GM23338 (cell line): ENCODE data around the gene TSPOAP1. TPM values are rescaled to one million over a fixed set of nuclear protein-coding genes. Genes with fewer than 3 reads are reported as not detected.

ENCODE experiments used
- ATAC-seq: fragments of 200-7000 bp; cut with Tn5 transposase; 3 replicates; pipeline ENCODE4 v1.9.1; 2020
- DNase-seq: peaks from one replicate; pipeline ENCODE4 v3.0.0-alpha.2; 2015; ENCODE audit warnings: low spot score
- H2AFZ ChIP-seq: fragments of 200-600 bp; sonication (generic); 2 replicates; pipeline ENCODE4 v1.8.0; 2016; ENCODE audit warnings: antibody characterized with exemption, mild to moderate bottlenecking, moderate library complexity
- H3F3A ChIP-seq: fragments of 200-600 bp; sonication (generic); replicated peaks from 2 replicates; pipeline ENCODE4 v1.8.0; 2017; ENCODE audit warnings: antibody characterized with exemption, mixed run types, low read depth
- H3K27ac ChIP-seq: fragments of 200-600 bp; sonication (generic); 2 replicates; pipeline ENCODE4 v1.6.1; 2016; ENCODE audit warnings: low read depth
- H3K27me3 ChIP-seq: fragments of 200-600 bp; sonication (generic); 2 replicates; pipeline ENCODE4 v1.8.0; 2016; ENCODE audit warnings: mild to moderate bottlenecking, mixed run types, moderate library complexity; ENCODE audit not compliant: insufficient read depth
- H3K36me3 ChIP-seq: fragments of 200-600 bp; sonication (generic); 2 replicates; pipeline ENCODE4 v1.8.0; 2016; ENCODE audit warnings: mild to moderate bottlenecking; ENCODE audit not compliant: insufficient read depth
- H3K4me1 ChIP-seq: fragments of 200-600 bp; sonication (generic); 2 replicates; pipeline ENCODE4 v1.8.0; 2016; ENCODE audit warnings: mild to moderate bottlenecking, moderate library complexity; ENCODE audit not compliant: insufficient read depth
- H3K4me2 ChIP-seq: fragments of 200-600 bp; sonication (generic); 2 replicates; pipeline ENCODE4 v1.7.1; 2017; ENCODE audit warnings: mixed run types
- H3K4me3 ChIP-seq: fragments of 200-600 bp; sonication (generic); 2 replicates; pipeline ENCODE4 v1.6.1; 2016; ENCODE audit warnings: mixed run types
- H3K79me2 ChIP-seq: fragments of 200-600 bp; sonication (generic); replicated peaks from 2 replicates; pipeline ENCODE4 v1.8.0; 2017; ENCODE audit warnings: mild to moderate bottlenecking; ENCODE audit not compliant: insufficient read depth
- H3K9me2 ChIP-seq: fragments of 200-600 bp; sonication (generic); 2 replicates; pipeline ENCODE4 v1.8.0; 2017; ENCODE audit not compliant: insufficient read depth
- H4K20me1 ChIP-seq: fragments of 200-600 bp; sonication (generic); replicated peaks from 2 replicates; pipeline ENCODE4 v1.8.0; 2017; ENCODE audit warnings: mild to moderate bottlenecking; ENCODE audit not compliant: insufficient read depth
- H3K27ac Mint-ChIP-seq: 2 replicates; pipeline ENCODE4 v1.8.0; 2020; ENCODE audit warnings: inconsistent platforms, mild to moderate bottlenecking, moderate library complexity, mixed read lengths
- H3K27me3 Mint-ChIP-seq: 3 replicates; pipeline ENCODE4 v1.8.0; 2022; ENCODE audit warnings: low read depth, mild to moderate bottlenecking, moderate library complexity, mixed read lengths, inconsistent platforms; ENCODE audit not compliant: insufficient read depth, poor library complexity
- H3K36me3 Mint-ChIP-seq: 3 replicates; pipeline ENCODE4 v1.8.0; 2021; ENCODE audit warnings: low read depth, mild to moderate bottlenecking, inconsistent platforms, moderate library complexity, mixed read lengths
- H3K4me1 Mint-ChIP-seq: 3 replicates; pipeline ENCODE4 v1.8.0; 2020; ENCODE audit warnings: mild to moderate bottlenecking, inconsistent platforms, mixed read lengths
- H3K4me3 Mint-ChIP-seq: 3 replicates; pipeline ENCODE4 v1.8.0; 2021; ENCODE audit warnings: moderate library complexity, mild to moderate bottlenecking, inconsistent platforms, mixed read lengths
- H3K9me3 Mint-ChIP-seq: 3 replicates; pipeline ENCODE4 v1.8.0; 2020; ENCODE audit warnings: moderate library complexity, mild to moderate bottlenecking, inconsistent platforms, mixed read lengths
- CREB1 ChIP-seq: fragments of 250-450 bp; sonication (Bioruptor Pico); IDR thresholded peaks from 2 replicates; pipeline ENCODE4 v1.5.0; 2020; ENCODE audit warnings: low read depth, mild to moderate bottlenecking, moderate library complexity
- CTCF ChIP-seq, 2 experiments: fragments of 200-600 bp in 1 of 2; sonication (generic) in 1 of 2; conservative IDR thresholded peaks; 2 replicates each; pipeline versions ENCODE4 v1.5.1 to v1.6.1; 2016 to 2017; ENCODE audit warnings: antibody characterized with exemption in 2 of 2, low read depth in 2 of 2, mild to moderate bottlenecking in 2 of 2, moderate library complexity in 1 of 2
- EZH2 ChIP-seq: fragments of 200-600 bp; sonication (generic); IDR thresholded peaks from one replicate; pipeline ENCODE4 v1.8.0; 2017; ENCODE audit warnings: antibody characterized with exemption, mild to moderate bottlenecking, low read depth; ENCODE audit not compliant: unreplicated experiment
- EZH2phosphoT487 ChIP-seq: fragments of 200-600 bp; sonication (generic); IDR thresholded peaks from one replicate; pipeline ENCODE4 v1.8.1; 2018; ENCODE audit warnings: antibody characterized with exemption; ENCODE audit not compliant: unreplicated experiment
- REST ChIP-seq: IDR thresholded peaks from one replicate; pipeline ENCODE4 v1.6.1; 2018; ENCODE audit warnings: antibody characterized with exemption; ENCODE audit not compliant: unreplicated experiment
- ZNF114 ChIP-seq: fragments of 250-450 bp; sonication (Bioruptor Pico); IDR thresholded peaks from 2 replicates; pipeline ENCODE4 v1.5.0; 2020; ENCODE audit warnings: mild to moderate bottlenecking, moderate library complexity
- ZNF462 ChIP-seq: fragments of 250-450 bp; sonication (Bioruptor Pico); IDR thresholded peaks from 2 replicates; pipeline ENCODE4 v1.5.0; 2020; ENCODE audit warnings: mild to moderate bottlenecking, moderate library complexity
- polyA plus RNA-seq: library from polyadenylated mRNA; unstranded; fragments of >200 nt; fragmentation: Nextera tagmentation; extraction: Ambion mirVana; gene quantifications from 2 replicates; pipeline ENCODE4 v1.2.1, GENCODE V29; 2016
- total RNA-seq: library from RNA; depleted of rRNA; stranded (reverse); fragments of >200 nt; shearing (Covaris generic); gene quantifications from 2 replicates; pipeline ENCODE4 v1.2.3, GENCODE V29; 2014

TSPOAP1 gene
- total and polyA plus RNA-seq, 2 experiments from 2014 or later: 7.3 to 11.8 TPM

GRCh38 chr17:58304750-58305486, 23.7 kb downstream of the TSPOAP1 start:
- H3F3A ChIP-seq: no peaks in the 10 kb centered on the region
- no peaks in the 10 kb centered on the region for H3K9me3 Mint-ChIP-seq
- H3K4me2 ChIP-seq: no peak overlapping the region
- H3K27me3 ChIP-seq: no peaks in the 10 kb centered on the region
- H3K79me2 ChIP-seq: no peaks in the 10 kb centered on the region
- H3K36me3 ChIP-seq: no peaks in the 10 kb centered on the region
- H3K9me2 ChIP-seq: no peaks in the 10 kb centered on the region
- TF ChIP-seq EZH2phosphoT487 (no peak), REST (no peak), ZNF114 (CRISPR knock-in tag) (no peak), EZH2 (no peak), CREB1 (CRISPR knock-in tag) (no peak)
- no peak overlapping the region for H3K27ac Mint-ChIP-seq
- DNase-seq (no peak), ATAC-seq (no peak)
- H3K27me3 Mint-ChIP-seq: peaks cover 5% of the 10 kb centered on the region
- peaks cover 13% of the 10 kb centered on the region for H3K4me1 ChIP-seq
- H4K20me1 ChIP-seq: no peaks in the 10 kb centered on the region
- H3K4me1 Mint-ChIP-seq: peaks cover 33% of the 10 kb centered on the region
- no peak overlapping the region for H3K27ac ChIP-seq
- H2AFZ ChIP-seq: peak overlapping the region; percentile 97
- no peak overlapping the region for H3K4me3 ChIP-seq
- no peak overlapping the region for H3K4me3 Mint-ChIP-seq
- H3K36me3 Mint-ChIP-seq: no peaks in the 10 kb centered on the region

- Histone ChIP-seq H3K4me3 (no peak overlapping the region), H4K20me1 (no peaks in the 10 kb centered on the region), H3K27ac (no peak overlapping the region), H3K4me2 (no peak overlapping the region), H3K9me2 (no peaks in the 10 kb centered on the region), H3K4me1 (peaks cover 13% of the 10 kb centered on the region), H3F3A (no peaks in the 10 kb centered on the region), H3K79me2 (no peaks in the 10 kb centered on the region), H2AFZ (peak overlapping the region; percentile 97), H3K27me3 (no peaks in the 10 kb centered on the region), H3K36me3 (no peaks in the 10 kb centered on the region)
- Mint-ChIP-seq H3K4me1 (peaks cover 31% of the 10 kb centered on the region), H3K27ac (no peak overlapping the region; the same call in 1 of the 2 replicates), H3K4me3 (no peak overlapping the region), H3K27me3 (peaks cover 7% of the 10 kb centered on the region), H3K36me3 (no peaks in the 10 kb centered on the region), H3K9me3 (no peaks in the 10 kb centered on the region)
- DNase-seq (peak; percentile 82), ATAC-seq (peak; percentile 75)
- TF ChIP-seq EZH2 (no peak), ZNF462 (CRISPR knock-in tag) (peak; percentile 50; the same call in 1 of the 2 replicates), CTCF (conservative IDR thresholded peaks at IDR 0.05; ENCODE audit: low read depth in 2 of 2) (peak; percentile 87 to 88)
These were observed 24.4 kb downstream of the TSPOAP1 start for GRCh38 chr17:58303971-58304749.
